ENCODE measurements around the gene PPARGC1A.

The PPARGC1A gene

GRCh38 chr4:23904639-23905071 lies 14.8 kb upstream of the PPARGC1A start:
- no peak for DNase-seq

GRCh38 chr4:23903859-23904438 lies 14.1 kb upstream of the PPARGC1A start:
- DNase-seq = no peak

DNA sequence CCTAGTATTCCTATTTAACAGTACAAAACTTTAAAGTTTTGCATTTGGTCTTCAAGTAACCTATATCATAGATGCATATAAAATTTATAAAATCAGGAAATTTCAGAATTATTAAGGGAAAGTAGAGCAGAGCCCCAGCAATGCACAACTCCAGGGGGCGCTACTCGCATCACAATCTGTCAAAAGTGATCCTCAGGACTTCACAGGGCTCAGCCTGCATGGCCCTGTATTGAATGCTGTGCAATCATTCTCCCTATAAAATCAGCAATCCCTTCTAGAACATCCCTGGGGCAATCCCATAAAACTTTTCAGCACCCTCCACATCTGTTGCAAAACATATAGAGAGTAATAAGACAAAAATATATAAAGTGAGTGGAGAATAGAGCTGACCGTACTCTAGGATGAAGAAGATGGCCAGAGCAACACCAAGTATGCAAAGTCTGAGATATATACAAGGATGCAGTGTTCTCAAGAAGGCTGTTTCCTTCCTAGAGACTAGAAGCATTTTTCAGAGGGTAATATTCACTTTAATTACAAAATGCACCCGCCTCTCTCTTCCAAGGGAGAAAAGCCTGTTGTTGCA lies 12.5 kb upstream of the PPARGC1A start:
- DNase-seq = no peak

DNA sequence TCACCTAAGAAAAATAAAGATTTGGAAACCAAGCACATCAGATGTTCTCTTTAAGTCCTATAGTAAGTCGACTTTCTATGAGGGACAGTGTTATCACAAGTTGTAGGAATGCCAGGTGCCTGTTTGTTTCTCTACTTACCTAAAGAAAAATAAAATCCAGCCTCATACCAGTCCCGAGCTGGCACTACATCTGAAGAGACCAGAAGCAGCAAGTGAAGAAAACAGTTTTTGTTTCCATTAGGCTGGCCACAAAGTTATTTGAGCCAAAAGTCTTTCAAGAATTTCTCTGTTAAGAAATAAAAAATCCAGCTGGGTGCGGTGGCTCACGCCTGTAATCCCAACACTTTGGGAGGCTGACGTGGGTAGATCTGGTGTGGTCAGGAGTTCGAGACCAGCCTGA lies 10.8 kb upstream of the PPARGC1A start:
- DNase-seq = no peak

DNA sequence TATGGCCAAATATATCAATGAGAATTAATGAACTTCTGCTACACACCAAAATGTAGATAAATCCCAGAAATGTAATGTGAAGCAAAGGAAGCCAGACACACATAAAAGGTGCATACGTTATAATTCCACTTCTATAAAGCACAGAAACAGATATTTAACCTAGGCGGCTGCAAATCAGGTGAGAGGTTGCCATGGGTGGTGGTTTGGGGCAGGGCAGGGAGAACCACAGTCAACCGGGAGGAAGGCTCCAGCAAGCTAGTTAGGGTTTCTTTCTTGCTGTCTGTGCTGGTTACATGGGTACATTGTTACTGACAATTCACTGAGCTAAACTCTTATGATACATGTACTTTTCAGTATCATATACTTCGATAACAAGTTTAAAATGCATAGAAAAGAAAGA lies 9.7 kb upstream of the PPARGC1A start:
- DNase-seq = no peak

DNA sequence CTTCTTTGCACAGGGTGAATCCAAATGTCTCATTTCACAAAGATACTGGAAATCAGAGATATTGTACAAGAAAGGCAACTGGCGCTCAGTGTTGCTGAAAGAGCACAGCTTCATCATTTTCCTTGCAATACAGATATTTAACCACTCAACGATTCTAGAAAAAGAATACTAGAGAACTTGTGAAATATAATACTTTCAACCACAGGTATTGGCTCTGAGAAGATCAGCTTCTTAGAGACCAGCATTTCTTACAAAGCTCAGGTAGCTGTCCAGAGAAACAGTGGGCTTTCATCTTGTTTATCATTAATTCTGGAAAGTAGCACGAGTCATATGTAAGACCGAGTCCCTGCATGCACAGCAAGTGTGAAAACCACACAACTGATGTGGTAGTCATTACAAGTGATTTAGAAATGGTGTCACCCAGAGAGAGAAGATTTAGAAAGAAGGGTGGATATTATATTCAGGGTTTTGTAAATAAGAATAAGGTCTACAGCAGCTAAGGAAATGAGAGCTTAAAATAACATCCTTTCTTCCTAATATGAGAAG lies 7.8 kb upstream of the PPARGC1A start:
- DNase-seq = no peak

GRCh38 chr4:23894021-23894420 lies 4.2 kb upstream of the PPARGC1A start:
- no peak for DNase-seq

- DNase-seq = no peak
These were observed 1.2 kb upstream of the PPARGC1A start for GRCh38 chr4:23891064-23891421.

DNA sequence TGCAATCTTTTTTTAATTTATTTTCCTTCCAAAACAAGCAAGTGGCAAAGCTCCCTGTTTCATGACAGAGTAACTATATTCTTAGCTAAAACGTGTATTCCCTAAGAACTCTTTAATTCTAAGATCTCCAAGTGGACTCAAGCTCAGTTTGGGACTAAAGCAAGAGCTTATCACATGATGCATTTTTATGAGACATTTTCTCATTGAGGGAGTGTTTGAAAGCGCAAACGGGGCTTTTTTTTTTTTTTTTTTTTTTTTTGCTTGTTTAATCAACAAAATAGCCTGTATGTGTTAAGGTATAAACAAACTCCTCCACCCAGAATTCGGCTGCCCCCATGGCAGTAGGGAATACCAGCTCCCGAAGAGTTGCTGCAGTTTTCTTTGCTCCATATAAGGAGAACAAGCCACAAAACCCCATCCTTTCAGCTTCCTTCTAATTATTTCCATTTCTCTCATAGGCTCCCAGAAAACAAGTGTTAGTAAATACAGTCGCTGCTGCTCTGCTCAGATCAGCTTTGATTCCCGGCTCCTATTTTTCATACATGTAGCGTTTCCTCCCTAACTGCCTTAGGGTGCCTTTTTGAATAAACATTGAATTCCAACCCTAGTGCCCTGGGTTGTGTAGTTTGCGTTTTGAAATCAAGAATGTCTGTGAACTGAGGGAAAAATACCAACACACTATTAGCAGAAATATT lies 669 bp upstream of the PPARGC1A start:
- DNase-seq = no peak

- no peak for DNase-seq
These were observed 456 bp downstream of the PPARGC1A start for GRCh38 chr4:23889391-23889790.

- DNase-seq = no peak
These were observed 1.2 kb downstream of the PPARGC1A start for GRCh38 chr4:23888421-23889319.

GRCh38 chr4:23887989-23888388 lies 1.9 kb downstream of the PPARGC1A start:
- DNase-seq = no peak

DNA sequence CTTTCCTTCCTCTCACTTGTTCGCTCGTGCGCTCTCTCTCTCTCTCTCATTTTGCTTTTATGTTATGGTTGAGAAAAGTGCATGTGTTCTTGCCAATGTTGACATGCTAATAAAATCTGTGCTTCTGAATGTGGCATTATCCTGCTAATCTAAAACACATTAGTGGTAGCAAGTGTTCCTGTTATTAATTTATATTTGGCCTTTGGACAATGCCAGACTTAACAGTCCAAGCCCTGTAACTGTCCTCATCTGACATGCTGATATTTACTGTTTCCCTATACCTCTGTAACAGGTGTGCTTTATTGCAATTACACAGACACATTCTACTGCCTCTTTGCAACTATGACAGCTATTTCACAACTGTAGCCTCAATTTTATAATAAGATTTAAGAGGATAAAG lies 2.7 kb downstream of the PPARGC1A start:
- DNase-seq = no peak

DNA sequence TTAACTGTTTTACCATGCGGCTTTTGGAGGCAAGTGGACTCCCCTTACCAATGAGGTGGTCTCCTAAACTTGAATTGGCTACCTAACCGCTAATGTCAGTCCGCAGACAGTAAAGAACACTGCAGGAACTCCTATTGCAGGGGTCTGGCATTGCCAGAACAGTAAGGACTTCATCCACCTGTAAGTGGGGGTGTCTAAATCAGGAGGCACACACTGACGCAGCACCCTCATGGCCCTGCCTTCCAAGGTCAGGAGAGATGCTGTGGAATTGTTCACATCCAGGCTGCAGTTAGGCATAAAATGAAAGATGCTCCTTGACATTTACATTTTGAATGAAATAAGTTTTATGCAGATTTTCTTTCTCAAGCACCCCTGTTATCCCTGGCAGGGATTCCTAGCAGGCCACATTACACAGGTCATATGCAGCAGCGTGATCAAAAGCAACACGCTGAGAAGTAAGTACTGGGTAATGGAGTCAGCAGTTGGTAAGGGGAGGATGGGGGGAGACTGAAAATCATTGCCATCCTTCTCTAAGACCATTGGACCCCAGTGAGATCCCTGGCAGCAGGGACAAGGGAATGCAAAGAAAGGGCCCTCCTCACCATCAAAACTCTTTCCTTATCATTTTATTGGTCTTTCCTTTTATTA lies 3.8 kb downstream of the PPARGC1A start:
- no peak for DNase-seq

DNA sequence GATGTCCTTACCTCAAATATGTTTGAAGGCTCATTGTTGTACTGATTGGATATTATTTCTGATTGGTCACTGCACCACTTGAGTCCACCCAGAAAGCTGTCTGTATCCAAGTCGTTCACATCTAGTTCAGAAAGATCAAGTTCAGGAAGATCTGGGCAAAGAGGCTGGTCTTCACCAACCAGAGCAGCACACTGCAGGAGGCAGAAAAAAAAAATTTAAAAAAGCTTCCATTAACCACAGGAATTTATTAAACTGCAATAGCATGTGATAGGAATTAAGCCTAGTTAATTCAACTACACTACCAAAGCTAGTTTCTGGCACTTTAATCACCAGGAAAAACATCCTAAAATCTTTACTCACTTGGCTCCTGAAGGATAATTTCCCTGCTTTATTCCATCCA lies 5.1 kb downstream of the PPARGC1A start:
- DNase-seq = no peak

DNA sequence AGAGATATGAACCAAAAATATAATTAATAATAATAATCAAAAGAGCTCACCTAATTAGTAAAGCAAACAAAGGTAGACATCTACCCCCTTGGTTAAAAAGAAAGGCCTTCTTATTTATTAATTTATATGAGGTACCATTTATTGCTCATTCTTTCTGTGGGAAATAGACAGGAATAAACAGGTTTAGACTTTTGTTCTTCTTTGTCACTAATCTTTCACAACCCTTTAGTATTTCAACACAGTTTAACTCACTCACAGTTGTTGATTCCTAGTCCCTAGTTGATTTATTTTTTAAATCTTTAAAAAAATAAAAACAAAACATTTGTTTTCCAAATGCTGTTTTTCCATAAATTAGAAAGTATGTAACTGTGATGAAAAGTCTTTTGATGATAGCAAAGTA lies 5.6 kb downstream of the PPARGC1A start:
- DNase-seq = no peak

DNA sequence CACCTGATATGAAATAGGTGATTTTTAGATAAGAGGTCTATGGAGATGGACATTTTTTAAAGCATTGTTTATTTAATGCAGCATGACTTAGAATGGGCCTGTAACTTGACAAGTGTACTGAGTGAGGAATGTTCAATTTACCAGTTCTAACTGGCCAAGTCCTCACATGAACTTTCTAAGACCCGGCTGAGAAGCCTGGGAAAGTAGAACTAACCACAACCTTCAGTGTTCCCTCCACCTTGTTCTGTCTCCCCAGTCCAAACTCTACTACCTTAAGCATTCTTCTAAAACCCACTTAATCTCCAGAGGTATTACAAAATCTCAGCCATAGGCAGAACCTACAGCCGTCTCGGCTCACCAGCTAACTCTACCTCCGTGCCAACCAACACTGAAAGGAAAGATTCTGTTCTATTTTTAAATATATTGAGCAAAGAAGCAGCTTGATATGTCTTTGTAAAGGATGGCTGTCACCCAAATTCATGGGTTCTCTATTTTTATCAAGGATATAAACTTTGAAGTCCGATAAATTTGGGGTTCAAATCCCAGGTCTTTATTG lies 6.8 kb downstream of the PPARGC1A start:
- no peak for DNase-seq

DNA sequence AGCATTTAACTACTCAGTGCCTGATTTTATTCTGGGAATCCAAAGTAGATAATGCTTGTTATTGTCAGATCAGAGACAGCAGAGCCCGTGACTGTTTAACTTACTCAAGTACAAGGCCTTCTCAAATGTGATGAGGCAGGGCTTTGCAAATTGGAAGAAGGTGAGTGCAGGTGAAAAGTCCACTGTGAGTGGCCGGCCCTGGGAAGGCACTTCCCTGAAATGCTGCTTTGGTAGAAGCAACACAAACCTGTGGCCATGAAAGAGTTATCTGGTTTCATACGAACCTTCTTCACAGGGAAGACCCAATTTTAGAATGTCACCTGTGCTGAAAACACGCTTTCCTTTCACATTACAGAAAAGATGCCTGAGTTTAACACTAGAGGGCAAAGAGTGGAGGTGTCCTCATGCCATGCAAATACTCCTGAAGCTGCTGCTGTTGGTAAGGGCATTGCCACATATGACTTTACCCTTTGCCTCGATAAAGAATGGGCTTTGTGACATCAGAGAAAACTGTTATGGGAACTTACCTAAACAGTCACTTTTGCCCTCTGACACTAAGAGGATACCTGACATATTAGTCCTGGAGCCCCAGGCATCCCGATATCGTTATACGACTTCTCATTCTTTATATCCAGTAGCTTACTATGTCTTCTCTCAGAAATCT lies 8.0 kb downstream of the PPARGC1A start:
- DNase-seq = no peak

GRCh38 chr4:23881052-23881501 lies 8.8 kb downstream of the PPARGC1A start:
- no peak for DNase-seq

GRCh38 chr4:23878912-23879732 lies 10.7 kb downstream of the PPARGC1A start:
- DNase-seq = no peak
